Measurements from ENCODE around the gene GSTO2. TPM values are rescaled to one million over a fixed set of nuclear protein-coding genes. Genes with fewer than 3 reads are reported as not detected.

GSTO2 gene
- total and polyA plus RNA-seq, 2 of the 13 experiments (the other 11 are each of a cell fraction or from before 2014, with no cell fraction given), result 2.1 to 7.9 TPM

GRCh38 chr10:104328646-104328895 lies 59.6 kb downstream of the GSTO2 start:
- WGBS (ENCODE audit: low lambda C conversion rate), result 40% methylated on average over 3 of the region's 3 CpGs
- DNase-seq (ENCODE audit: low spot score) (no peak), ATAC-seq (no peak), FAIRE-seq (no peak)
- H3K9me3 ChIP-seq (ENCODE audit: low read length), result no peaks in the 10 kb centered on the region
- H3K4me3 ChIP-seq (replicated peaks in 1 of 3; ENCODE audit: insufficient read depth in 1 of 3, low read depth in 2 of 3, low read length in 3 of 3), result peak overlapping the region; percentile 25 to 63 (median 37); a peak in 5 of 6 replicates
- H3K4me2 ChIP-seq (ENCODE audit: low read depth, low read length), result peak overlapping the region; percentile 79
- no peaks in the 10 kb centered on the region for H3K27me3 ChIP-seq (ENCODE audit: control insufficient read depth in 1 of 2, insufficient read depth in 2 of 2, low read length in 2 of 2)
- in situ Hi-C loops (cut with HindIII; ENCODE audit: extremely low pct_ligation_motif_present, low pct_unique_long_range_greater_than_20kb), result no loop called here
- no peak overlapping the region for H3K27ac ChIP-seq (ENCODE audit: extremely low read length, insufficient read depth, low read length)
- POLR2A ChIA-PET, result interaction anchor here (1.8 kb wide), 1 partner anchor 10 kb away, joined by 6 read pairs; the partner anchor contains the start of gene ITPRIP
- H3K9ac ChIP-seq (ENCODE audit: insufficient read depth, low read depth, low read length), result peak overlapping the region; percentile 40; the same call in 1 of the 2 replicates
- intact Hi-C loops (cut with micrococcal nuclease; ENCODE audit: unreplicated experiment), result no loop called here
- peak overlapping the region; percentile 33 for H2AFZ ChIP-seq (ENCODE audit: low read length)
- no TSS peak for BruUV-seq (replicated peaks)
- no peaks in the 10 kb centered on the region for H4K20me1 ChIP-seq (ENCODE audit: insufficient read depth, low read length)
- H3K4me1 ChIP-seq (ENCODE audit: insufficient read depth, low read length), result peaks cover 61% of the 10 kb centered on the region
- no peaks in the 10 kb centered on the region for H3K36me3 ChIP-seq (replicated peaks in 1 of 2; ENCODE audit: control insufficient read depth in 1 of 2, insufficient read depth in 2 of 2, low read length in 2 of 2)
- CTCF ChIA-PET (ENCODE audit: low intra/inter-chr PET ratio, low total read pairs), result no interaction called here
- TF ChIP-seq YY1 (IDR thresholded peaks at IDR 0.05; ENCODE audit: insufficient read depth, insufficient replicate concordance, low read depth, low read length) (no peak), ZBTB7B (CRISPR knock-in tag; IDR thresholded peaks at IDR 0.05) (no peak), ZNF572 (CRISPR knock-in tag; IDR thresholded peaks at IDR 0.05) (no peak), RERE (CRISPR knock-in tag; IDR thresholded peaks at IDR 0.05; ENCODE audit: low read depth) (no peak), SCMH1 (CRISPR knock-in tag; IDR thresholded peaks at IDR 0.05; ENCODE audit: borderline replicate concordance) (no peak), BRF2 (CRISPR knock-in tag; IDR thresholded peaks at IDR 0.05) (no peak), ATF5 (CRISPR knock-in tag; IDR thresholded peaks at IDR 0.05; ENCODE audit: low read depth) (no peak), ZNF788 (CRISPR knock-in tag; IDR thresholded peaks at IDR 0.05; ENCODE audit: borderline replicate concordance) (no peak)
- H3K79me2 ChIP-seq (ENCODE audit: insufficient read depth, low read length), result no peaks in the 10 kb centered on the region

Measured in HepG2 (cell line).